Activated T-cell treated with anti-CD3 and anti-CD28 coated beads, Interleukin-2, amount 50 U/mL, for 24 hours (primary cell): ENCODE results near the gene MYO15B.

ENCODE experiments used
- DNase-seq: peaks from one replicate; pipeline ENCODE4 v3.0.0-alpha.2; 2020
- H3K27ac Mint-ChIP-seq: 2 replicates; pipeline ENCODE4 v1.8.0; 2020; ENCODE audit warnings: mild to moderate bottlenecking, mixed read lengths
- H3K27me3 Mint-ChIP-seq: 2 replicates; pipeline ENCODE4 v1.8.0; 2020; ENCODE audit warnings: mixed read lengths
- H3K36me3 Mint-ChIP-seq: 2 replicates; pipeline ENCODE4 v1.8.0; 2020; ENCODE audit warnings: low read depth, mixed read lengths
- H3K4me1 Mint-ChIP-seq: 2 replicates; pipeline ENCODE4 v1.8.0; 2020; ENCODE audit warnings: low read depth, mixed read lengths
- H3K4me3 Mint-ChIP-seq: 2 replicates; pipeline ENCODE4 v1.8.0; 2020; ENCODE audit warnings: mild to moderate bottlenecking, moderate library complexity, mixed read lengths
- H3K9me3 Mint-ChIP-seq: 2 replicates; pipeline ENCODE4 v1.8.0; 2020; ENCODE audit warnings: mixed read lengths

The MYO15B gene

GRCh38 chr17:75601057-75601987 lies 13.7 kb downstream of the MYO15B start:
- H3K9me3 Mint-ChIP-seq, result no peaks in the 10 kb centered on the region

GRCh38 chr17:75602644-75603043 lies 15.0 kb downstream of the MYO15B start:
- Mint-ChIP-seq H3K27ac (no peak overlapping the region), H3K4me1 (peaks cover 3% of the 10 kb centered on the region), H3K27me3 (no peaks in the 10 kb centered on the region), H3K4me3 (no peak overlapping the region), H3K36me3 (no peaks in the 10 kb centered on the region), H3K9me3 (no peaks in the 10 kb centered on the region)
- no peak for DNase-seq

More at GRCh38 chr17:75601057-75601987, 13.7 kb downstream of the MYO15B start:
- H3K27ac Mint-ChIP-seq, result no peak overlapping the region
- H3K27me3 Mint-ChIP-seq, result no peaks in the 10 kb centered on the region
- H3K4me3 Mint-ChIP-seq, result no peak overlapping the region
- H3K4me1 Mint-ChIP-seq, result no peaks in the 10 kb centered on the region
- peak; percentile 71 for DNase-seq
- no peaks in the 10 kb centered on the region for H3K36me3 Mint-ChIP-seq

- Mint-ChIP-seq H3K27me3 (no peaks in the 10 kb centered on the region), H3K27ac (no peak overlapping the region), H3K4me1 (peaks cover 3% of the 10 kb centered on the region), H3K9me3 (no peaks in the 10 kb centered on the region), H3K36me3 (no peaks in the 10 kb centered on the region), H3K4me3 (no peak overlapping the region)
- DNase-seq, result no peak
These were observed 15.5 kb downstream of the MYO15B start for GRCh38 chr17:75603123-75603522.

- Mint-ChIP-seq H3K9me3 (no peaks in the 10 kb centered on the region), H3K27ac (no peak overlapping the region), H3K4me3 (no peak overlapping the region), H3K4me1 (peaks cover 3% of the 10 kb centered on the region), H3K36me3 (no peaks in the 10 kb centered on the region), H3K27me3 (no peaks in the 10 kb centered on the region)
- no peak for DNase-seq
These were observed 16.6 kb downstream of the MYO15B start for GRCh38 chr17:75604034-75604695.

- no peaks in the 10 kb centered on the region for H3K9me3 Mint-ChIP-seq
These were observed 18.2 kb downstream of the MYO15B start for GRCh38 chr17:75605790-75606189.

GRCh38 chr17:75607086-75607485 lies 19.5 kb downstream of the MYO15B start:
- peak overlapping the region; percentile 60 for H3K27ac Mint-ChIP-seq

More at GRCh38 chr17:75605790-75606189, 18.2 kb downstream of the MYO15B start:
- DNase-seq, result no peak
- Mint-ChIP-seq H3K4me3 (no peak overlapping the region), H3K27ac (no peak overlapping the region), H3K4me1 (peaks cover 3% of the 10 kb centered on the region), H3K36me3 (no peaks in the 10 kb centered on the region), H3K27me3 (no peaks in the 10 kb centered on the region)

GRCh38 chr17:75610103-75610984 lies 22.7 kb downstream of the MYO15B start:
- Mint-ChIP-seq H3K27me3 (no peaks in the 10 kb centered on the region), H3K4me1 (peaks cover 3% of the 10 kb centered on the region), H3K4me3 (no peak overlapping the region), H3K36me3 (no peaks in the 10 kb centered on the region), H3K9me3 (no peaks in the 10 kb centered on the region), H3K27ac (no peak overlapping the region)
- DNase-seq, result no peak

More at GRCh38 chr17:75607086-75607485, 19.5 kb downstream of the MYO15B start:
- H3K9me3 Mint-ChIP-seq, result no peaks in the 10 kb centered on the region
- H3K27me3 Mint-ChIP-seq, result no peaks in the 10 kb centered on the region
- no peak for DNase-seq
- H3K36me3 Mint-ChIP-seq, result no peaks in the 10 kb centered on the region
- H3K4me3 Mint-ChIP-seq, result no peak overlapping the region
- peaks cover 3% of the 10 kb centered on the region for H3K4me1 Mint-ChIP-seq

GRCh38 chr17:75611851-75612429 lies 24.3 kb downstream of the MYO15B start:
- no peaks in the 10 kb centered on the region for H3K9me3 Mint-ChIP-seq

GRCh38 chr17:75612906-75613626 lies 25.5 kb downstream of the MYO15B start:
- no peak overlapping the region for H3K27ac Mint-ChIP-seq
- no peak overlapping the region for H3K4me3 Mint-ChIP-seq
- no peaks in the 10 kb centered on the region for H3K27me3 Mint-ChIP-seq
- DNase-seq, result no peak
- H3K4me1 Mint-ChIP-seq, result no peaks in the 10 kb centered on the region
- H3K9me3 Mint-ChIP-seq, result no peaks in the 10 kb centered on the region
- no peaks in the 10 kb centered on the region for H3K36me3 Mint-ChIP-seq

More at GRCh38 chr17:75611851-75612429, 24.3 kb downstream of the MYO15B start:
- peaks cover 3% of the 10 kb centered on the region for H3K4me1 Mint-ChIP-seq
- H3K4me3 Mint-ChIP-seq, result no peak overlapping the region
- no peaks in the 10 kb centered on the region for H3K36me3 Mint-ChIP-seq
- no peaks in the 10 kb centered on the region for H3K27me3 Mint-ChIP-seq
- no peak for DNase-seq
- no peak overlapping the region for H3K27ac Mint-ChIP-seq

- no peaks in the 10 kb centered on the region for H3K27me3 Mint-ChIP-seq
- H3K4me1 Mint-ChIP-seq, result no peaks in the 10 kb centered on the region
- H3K4me3 Mint-ChIP-seq, result no peak overlapping the region
- H3K9me3 Mint-ChIP-seq, result no peaks in the 10 kb centered on the region
- no peak overlapping the region for H3K27ac Mint-ChIP-seq
- DNase-seq, result no peak
- H3K36me3 Mint-ChIP-seq, result no peaks in the 10 kb centered on the region
These were observed 26.4 kb downstream of the MYO15B start for GRCh38 chr17:75614006-75614405.

GRCh38 chr17:75614556-75615270 lies 27.1 kb downstream of the MYO15B start:
- Mint-ChIP-seq H3K4me1 (no peaks in the 10 kb centered on the region), H3K27me3 (no peaks in the 10 kb centered on the region), H3K27ac (no peak overlapping the region), H3K9me3 (no peaks in the 10 kb centered on the region), H3K36me3 (no peaks in the 10 kb centered on the region), H3K4me3 (no peak overlapping the region)
- DNase-seq, result no peak

- Mint-ChIP-seq H3K27me3 (no peaks in the 10 kb centered on the region), H3K27ac (no peak overlapping the region), H3K9me3 (no peaks in the 10 kb centered on the region), H3K4me1 (no peaks in the 10 kb centered on the region), H3K4me3 (no peak overlapping the region), H3K36me3 (no peaks in the 10 kb centered on the region)
- no peak for DNase-seq
These were observed 27.7 kb downstream of the MYO15B start for GRCh38 chr17:75615301-75615700.

GRCh38 chr17:75616521-75617122 lies 29.0 kb downstream of the MYO15B start:
- Mint-ChIP-seq H3K27me3 (no peaks in the 10 kb centered on the region), H3K4me3 (no peak overlapping the region), H3K4me1 (no peaks in the 10 kb centered on the region), H3K9me3 (no peaks in the 10 kb centered on the region), H3K27ac (no peak overlapping the region), H3K36me3 (no peaks in the 10 kb centered on the region)
- DNase-seq, result no peak
